ENCODE data around the gene RFK. TPM values are rescaled to one million over a fixed set of nuclear protein-coding genes. Genes with fewer than 3 reads are reported as not detected.
"Not testable (repeated sequence)": the region's sequence is repeated elsewhere in the genome, so short reads cannot be mapped to it uniquely, and the experiment has no call there.

RFK gene
- total RNA-seq = 76.0 TPM

DNA sequence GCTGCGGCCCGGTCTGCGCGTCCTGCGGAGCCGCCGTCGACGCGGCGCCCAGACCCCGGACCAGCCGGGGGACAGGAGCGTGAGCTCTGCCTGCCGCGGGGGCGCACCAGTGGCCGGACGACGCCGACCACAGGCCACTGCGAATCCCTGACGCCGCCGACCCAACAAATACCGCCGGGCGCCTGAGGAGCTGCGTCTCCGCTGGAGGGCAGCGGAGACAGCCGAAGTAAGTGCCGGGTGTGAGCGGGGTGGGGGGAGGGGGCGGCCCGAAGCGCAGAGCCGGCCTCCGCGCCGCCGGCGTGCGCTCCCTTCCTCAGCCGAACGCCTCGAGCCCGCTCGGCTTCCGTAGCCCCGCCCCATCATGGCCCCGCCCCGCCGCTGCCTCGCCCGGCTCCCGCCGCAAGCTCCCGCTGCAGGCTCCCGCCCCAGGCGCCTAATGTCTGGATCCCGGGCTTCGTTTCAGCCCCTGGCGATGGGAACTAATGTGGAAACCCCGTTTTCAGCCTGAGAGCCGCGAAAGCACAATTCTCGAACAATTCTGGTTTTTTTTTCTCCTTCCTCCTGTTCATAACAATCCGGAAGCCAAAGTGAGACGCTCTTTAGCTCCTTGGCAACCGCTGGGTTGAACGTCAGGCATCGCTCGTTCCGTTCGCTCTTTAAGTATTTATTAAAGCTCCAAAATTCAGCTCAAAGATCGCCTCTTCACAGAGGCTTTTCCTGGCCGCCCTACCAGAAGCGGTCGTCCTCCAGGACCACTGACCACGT is at the start of gene RFK:
TSS of gene RFK (minus strand) at position 232 of the 765 bp plus-strand sequence. CDS start 255 bp downstream, outside the sequence.
- peak; percentile 91 for DNase-seq

- DNase-seq = no peak
Observed at GRCh38 chr9:76443887-76444286, 49.7 kb upstream of the RFK start.

GRCh38 chr9:76441551-76442322 is 47.5 kb upstream of the RFK start:
- DNase-seq = no peak

DNA sequence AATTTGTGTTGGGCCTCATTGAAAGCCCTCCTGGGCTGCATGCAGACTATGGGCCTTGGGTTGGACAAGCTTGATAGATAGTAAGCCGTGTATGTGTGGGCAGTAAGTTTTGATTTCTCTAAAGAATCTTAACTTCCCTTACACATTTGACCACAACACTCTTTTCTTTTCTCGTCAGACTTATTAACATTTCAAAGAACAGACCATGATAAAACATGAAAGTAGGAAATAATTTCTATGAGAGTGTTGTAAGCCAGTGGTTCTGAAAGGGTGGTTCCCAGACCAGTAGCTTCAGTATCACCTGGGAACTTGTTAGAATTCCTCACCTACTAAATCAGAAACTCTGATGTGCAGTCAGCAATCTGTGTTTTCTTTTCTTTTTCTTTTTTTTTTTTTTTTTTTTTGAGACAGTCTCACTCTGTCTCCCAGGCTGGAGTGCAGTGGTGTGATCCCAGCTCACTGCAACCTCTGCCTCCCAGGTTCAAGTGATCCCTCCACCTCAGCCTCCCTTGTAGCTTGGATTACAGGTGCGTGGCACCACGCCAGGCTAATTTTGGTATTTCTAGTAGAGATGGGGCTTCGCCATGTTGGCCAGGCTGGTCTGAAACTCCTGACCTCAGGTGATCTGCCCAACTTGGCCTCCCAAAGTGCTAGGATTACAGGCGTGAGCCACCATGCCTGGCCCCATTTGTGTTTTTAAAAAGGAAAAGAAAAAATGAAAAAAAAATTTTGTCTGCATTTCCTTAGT is 44.8 kb upstream of the RFK start:
- DNase-seq = no peak

DNA sequence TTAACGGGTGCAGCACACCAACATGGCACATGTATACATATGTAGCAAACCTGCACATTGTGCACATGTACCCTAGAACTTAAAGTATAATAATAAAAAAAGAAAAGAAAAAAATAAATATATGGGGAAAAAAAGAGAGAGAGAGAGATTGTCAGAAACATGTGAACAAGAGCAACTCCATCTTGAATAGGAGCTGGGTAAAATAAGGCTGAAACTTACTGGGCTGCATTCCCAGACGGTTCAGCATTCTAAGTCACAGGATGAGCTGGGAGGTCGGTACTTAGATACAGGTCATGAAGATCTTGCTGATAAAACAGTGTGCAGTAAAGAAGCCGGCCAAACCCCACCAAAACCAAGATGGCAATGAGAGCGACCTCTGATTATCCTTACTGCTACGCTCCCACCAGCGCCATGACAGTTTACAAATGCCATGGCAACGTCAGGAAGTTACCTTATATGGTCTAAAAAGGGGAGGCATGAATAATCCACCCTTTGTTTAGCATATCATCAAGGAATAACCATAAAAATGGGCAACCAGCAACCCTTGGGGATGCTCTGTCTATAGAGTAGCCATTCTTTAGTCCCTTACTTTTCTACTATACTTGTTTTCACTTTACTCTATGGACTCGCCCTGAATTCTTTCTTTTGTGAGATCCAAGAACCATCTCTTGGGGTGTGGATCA is 42.9 kb upstream of the RFK start:
- DNase-seq = not testable (repeated sequence)

DNA sequence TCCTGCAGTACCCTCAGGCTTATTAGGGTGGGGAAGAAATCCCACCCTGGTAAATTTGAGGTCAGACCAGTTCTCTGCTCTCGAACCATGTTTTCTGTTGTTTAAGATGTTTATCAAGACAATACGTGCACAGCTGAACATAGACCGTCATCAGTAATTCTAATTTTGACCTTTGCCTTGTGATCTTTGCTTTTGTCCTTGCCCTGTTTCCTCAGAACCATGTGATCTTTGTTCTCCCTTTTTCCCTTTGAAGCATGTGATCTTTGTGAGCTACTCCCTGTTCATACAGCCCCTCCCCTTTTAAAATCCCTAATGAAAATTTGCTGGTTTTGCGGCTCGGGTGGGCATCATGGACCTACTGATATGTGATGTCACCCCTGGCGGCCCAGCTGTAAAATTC is 40.7 kb upstream of the RFK start:
- DNase-seq = not testable (repeated sequence)

DNA sequence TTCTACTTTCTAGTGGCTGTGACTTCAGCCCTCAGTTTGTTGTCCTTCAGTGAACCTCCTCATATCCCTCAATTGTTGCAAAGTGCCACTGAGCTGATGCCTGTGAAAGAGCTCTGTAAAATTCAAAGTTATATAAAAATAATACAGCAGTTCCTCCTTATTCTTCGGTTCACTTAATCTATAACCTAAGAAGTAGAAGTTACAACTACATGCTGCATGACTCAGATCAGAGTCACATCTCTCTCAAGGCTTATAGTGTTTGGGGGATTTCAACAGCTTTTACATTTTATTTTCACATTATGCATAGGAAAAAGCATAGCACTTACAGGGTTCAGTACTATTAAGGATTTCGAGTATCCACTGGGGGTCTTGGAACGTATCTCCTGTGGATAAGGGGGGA is 39.6 kb upstream of the RFK start:
- DNase-seq = no peak

GRCh38 chr9:76433406-76433805 is 39.2 kb upstream of the RFK start:
- DNase-seq = no peak

- DNase-seq = no peak
Observed at GRCh38 chr9:76431601-76432000, 37.4 kb upstream of the RFK start.

GRCh38 chr9:76426807-76427419 is 32.7 kb upstream of the RFK start:
- no peak for DNase-seq

DNA sequence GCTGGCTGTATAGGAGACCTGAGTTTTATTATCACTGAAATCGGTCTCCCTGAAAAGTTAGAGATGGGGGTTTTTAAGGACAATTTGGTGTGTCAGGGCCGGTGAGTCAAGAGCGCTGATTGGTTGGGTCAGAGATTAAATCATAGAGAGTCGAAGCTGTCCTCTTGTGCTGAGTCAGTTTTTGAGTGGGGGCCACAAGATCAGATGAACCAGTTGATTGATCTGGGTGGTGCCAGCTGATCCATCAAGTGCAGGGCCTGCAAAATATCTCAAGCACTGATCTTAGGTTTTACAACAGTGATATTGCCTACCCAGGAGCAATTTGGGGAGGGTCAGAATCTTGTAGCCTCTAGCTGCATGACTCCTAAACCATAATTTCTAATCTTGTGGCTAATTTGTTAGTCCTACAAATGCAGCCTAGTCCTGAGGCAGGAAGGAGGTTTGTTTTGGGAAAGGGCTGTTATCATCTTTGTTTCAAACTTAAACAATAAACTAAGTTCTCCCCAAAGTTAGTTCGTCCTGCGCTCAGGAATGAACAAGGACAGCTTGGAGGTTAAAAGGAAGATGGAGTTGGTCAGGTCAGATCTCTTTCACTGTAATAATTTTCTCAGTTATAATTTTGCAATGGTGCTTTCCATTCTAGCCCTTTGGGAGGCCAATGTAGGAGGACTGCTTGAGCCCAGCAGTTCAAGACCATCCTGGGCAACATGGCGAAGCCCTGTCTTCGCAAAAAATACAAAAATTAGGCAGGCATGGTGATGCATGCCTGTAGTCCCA is 31.6 kb upstream of the RFK start:
- no peak for DNase-seq

DNA sequence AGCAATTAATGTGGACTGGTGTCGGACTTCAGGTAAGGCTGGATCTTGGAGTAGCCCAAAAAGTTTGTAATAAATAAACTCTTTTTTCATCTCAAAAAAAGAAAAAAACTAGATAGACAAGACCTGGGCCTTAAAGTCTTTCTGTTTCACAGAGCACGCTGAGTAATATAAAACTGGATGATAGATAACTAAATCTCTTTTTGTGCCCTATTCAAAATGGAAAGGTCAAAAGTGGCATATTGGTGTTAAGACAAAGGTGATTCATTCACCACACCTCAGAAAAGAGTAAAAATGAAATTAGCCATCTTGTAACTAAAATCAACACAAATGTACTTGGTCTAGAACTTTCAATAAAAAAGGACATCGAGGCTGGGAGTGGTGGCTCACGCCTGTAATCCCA is 30.3 kb upstream of the RFK start:
- no peak for DNase-seq

DNA sequence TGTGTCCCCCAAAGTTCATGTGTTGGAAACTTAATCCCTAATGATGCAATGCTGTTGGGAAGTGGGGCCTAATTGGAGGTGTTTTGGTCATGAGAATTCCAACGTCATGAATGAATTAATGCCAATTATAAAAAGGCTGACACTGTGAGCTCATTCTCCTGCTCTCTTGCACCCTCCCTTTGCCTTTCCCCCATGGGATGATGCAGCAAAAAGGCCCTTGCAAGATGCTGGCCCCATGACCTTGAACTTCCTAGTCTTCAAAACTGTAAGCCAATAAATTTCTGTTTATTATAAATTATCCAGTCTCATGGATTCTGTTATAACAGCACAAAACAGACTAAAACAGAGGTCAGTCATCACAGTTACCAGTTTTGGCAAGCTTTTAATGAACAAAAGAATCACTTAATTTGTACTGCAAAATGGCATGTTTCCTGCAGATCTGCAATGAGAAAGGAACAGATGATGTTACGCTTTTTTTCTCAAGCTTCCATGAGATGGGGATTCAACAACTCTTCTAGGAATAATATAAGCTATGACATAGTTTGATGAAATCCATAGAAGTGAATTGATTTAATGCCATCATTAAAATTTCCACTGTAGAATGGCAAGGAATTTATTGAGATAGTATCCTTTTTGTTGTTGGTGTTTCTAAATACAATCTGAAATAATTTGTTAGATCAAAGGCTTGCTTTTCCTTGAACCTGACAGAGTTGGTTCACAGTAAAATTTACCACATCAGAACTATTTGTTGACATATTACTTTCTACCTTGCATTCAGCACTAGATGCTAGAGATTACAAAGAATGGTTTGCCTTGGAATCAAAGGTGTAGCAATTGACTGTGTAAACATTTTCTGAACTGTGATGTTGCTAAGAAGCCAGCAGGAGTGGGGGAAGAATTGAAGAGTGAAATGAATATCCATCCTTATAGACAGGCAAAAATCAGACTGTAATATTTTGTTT is 29.3 kb upstream of the RFK start:
- no peak for DNase-seq

GRCh38 chr9:76419782-76420380 is 25.7 kb upstream of the RFK start:
- no peak for DNase-seq

DNA sequence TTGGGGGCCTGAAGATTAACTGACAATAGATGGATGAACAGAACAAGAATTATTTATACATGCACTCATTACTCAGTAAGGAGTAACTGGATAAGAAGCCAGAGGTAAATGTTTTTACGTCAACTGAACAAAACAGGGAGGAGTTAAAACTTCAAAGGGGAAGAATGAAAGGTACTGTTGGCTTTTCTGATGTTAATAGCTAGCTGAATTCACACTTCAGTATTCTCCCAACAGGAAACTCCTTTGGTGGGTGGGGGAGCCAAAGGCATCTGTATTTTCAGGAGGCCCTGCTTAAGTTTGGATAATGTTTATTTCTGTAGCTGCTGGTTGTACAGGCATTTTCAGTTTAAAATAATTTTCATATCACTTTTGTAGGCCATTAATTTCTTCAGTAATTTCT is 23.2 kb upstream of the RFK start:
- DNase-seq = no peak

- DNase-seq = no peak
Observed at GRCh38 chr9:76415731-76416130, 21.5 kb upstream of the RFK start.

- DNase-seq = no peak
Observed at GRCh38 chr9:76415154-76415553, 20.9 kb upstream of the RFK start.

GRCh38 chr9:76414661-76415060 is 20.4 kb upstream of the RFK start:
- no peak for DNase-seq

DNA sequence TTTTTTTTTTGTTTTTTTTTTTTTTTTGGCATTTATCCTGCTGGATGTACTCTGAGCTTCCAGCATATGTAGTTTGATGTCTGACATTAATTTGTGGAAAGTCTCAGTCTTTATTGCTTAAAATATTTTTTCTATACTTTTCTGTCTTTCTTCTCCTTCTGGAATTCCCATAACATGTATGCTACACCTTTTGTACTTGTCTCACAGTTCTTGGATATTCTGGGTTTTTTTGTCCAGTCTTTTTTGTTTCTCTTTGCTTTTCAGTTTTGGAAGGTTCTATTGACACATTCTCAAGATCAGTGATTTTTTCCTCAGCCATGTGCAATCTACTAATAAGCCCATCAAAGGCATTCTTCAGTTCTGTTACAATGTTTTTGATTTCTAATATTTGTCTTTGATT is 19.4 kb upstream of the RFK start:
- DNase-seq = no peak

DNA sequence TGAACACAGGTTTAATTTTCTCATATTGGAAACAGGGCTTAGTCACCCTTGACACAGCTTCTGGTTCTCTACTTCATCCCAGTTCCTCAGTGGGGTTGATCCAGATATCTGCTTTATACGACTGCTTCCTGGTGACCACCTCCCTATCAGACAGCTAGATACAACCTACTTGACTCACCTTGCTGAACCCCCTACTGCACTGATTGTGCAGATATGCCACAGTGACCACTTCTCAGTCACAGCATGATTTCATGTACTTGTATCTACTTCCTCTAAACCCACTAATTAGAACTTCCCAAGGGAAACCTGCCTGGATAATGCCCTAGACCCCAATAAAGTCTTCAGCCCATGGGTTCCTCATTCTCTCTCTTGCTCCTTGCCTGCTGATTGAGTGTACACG is 18.4 kb upstream of the RFK start:
- no peak for DNase-seq
